Measurements from ENCODE around the gene ANGEL1. TPM values are rescaled to one million over a fixed set of nuclear protein-coding genes. Genes with fewer than 3 reads are reported as not detected.

Gene ANGEL1
- total and polyA plus RNA-seq, 3 donors from 2014 or later = 126 to 150 (median 132) TPM

- intact Hi-C loops (cut with DNase I; ENCODE audit: low total_unique reads) = no loop called here
- H3K4me3 ChIP-seq = no peak within 1 kb of the TSS
- DNase-seq = no peak
- WGBS, 2 donors = 83 to 92% methylated on average over 1 to 2 of the region's 2 CpGs
- H3K36me3 ChIP-seq (ENCODE audit: low read depth, missing control alignments) = no peaks in the 10 kb centered on the region
- no peaks in the 10 kb centered on the region for H3K9me3 ChIP-seq
- H3K27me3 ChIP-seq = no peaks in the 10 kb centered on the region
- no peak within 1 kb of the TSS for H3K27ac ChIP-seq
- TF ChIP-seq, protein P1, sequence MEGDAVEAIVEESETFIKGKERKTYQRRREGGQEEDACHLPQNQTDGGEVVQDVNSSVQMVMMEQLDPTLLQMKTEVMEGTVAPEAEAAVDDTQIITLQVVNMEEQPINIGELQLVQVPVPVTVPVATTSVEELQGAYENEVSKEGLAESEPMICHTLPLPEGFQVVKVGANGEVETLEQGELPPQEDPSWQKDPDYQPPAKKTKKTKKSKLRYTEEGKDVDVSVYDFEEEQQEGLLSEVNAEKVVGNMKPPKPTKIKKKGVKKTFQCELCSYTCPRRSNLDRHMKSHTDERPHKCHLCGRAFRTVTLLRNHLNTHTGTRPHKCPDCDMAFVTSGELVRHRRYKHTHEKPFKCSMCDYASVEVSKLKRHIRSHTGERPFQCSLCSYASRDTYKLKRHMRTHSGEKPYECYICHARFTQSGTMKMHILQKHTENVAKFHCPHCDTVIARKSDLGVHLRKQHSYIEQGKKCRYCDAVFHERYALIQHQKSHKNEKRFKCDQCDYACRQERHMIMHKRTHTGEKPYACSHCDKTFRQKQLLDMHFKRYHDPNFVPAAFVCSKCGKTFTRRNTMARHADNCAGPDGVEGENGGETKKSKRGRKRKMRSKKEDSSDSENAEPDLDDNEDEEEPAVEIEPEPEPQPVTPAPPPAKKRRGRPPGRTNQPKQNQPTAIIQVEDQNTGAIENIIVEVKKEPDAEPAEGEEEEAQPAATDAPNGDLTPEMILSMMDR (IDR thresholded peaks at IDR 0.05) = no peak
- no peak for TF ChIP-seq POLR2A (IDR thresholded peaks at IDR 0.05)
- peaks cover 16% of the 10 kb centered on the region for H3K4me1 ChIP-seq
These were observed 13.4 kb upstream of the ANGEL1 start, which contains the start of gene LRRC74A for GRCh38 chr14:76826122-76826521. TSS of gene LRRC74A (plus strand) at chr14:76826408. CDS start at chr14:76826698, 290 bp downstream.

DNA sequence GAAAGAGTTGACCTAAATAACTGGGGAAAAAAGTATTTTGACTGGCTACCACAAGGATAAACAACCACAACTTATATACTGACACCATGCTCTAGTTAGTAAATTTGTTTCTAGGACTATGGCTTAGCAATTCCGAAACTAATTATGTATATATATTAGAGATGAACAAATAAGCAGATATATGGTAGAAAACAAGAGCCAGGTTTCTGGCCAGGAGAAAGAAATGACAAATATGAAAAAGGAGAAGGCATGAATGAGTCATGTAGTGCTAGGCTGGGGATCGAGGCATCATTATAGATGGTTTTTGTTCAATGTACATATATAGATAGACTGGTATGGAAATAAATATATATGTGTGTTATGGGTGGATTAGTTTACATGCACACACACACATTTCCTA lies 8.0 kb upstream of the ANGEL1 start:
- no peak for DNase-seq
- Histone ChIP-seq H3K27me3 (no peaks in the 10 kb centered on the region), H3K9me3 (no peaks in the 10 kb centered on the region), H3K36me3 (ENCODE audit: low read depth, missing control alignments) (no peaks in the 10 kb centered on the region), H3K4me1 (no peaks in the 10 kb centered on the region), H3K4me3 (no peak overlapping the region), H3K27ac (no peak overlapping the region)
- WGBS, 2 donors = 85 to 87% methylated on average over 2 of the region's 2 CpGs
- intact Hi-C loops (cut with DNase I; ENCODE audit: low total_unique reads) = no loop called here
- TF ChIP-seq, protein P1 (IDR thresholded peaks at IDR 0.05) = no peak
- no peak for TF ChIP-seq POLR2A (IDR thresholded peaks at IDR 0.05)

GRCh38 chr14:76814726-76815645 lies 2.3 kb upstream of the ANGEL1 start:
- Histone ChIP-seq H3K27me3 (no peaks in the 10 kb centered on the region), H3K27ac (no peak overlapping the region), H3K36me3 (ENCODE audit: low read depth, missing control alignments) (no peaks in the 10 kb centered on the region), H3K4me1 (peaks cover 18% of the 10 kb centered on the region), H3K9me3 (no peaks in the 10 kb centered on the region), H3K4me3 (no peak overlapping the region)
- intact Hi-C loops (cut with DNase I; ENCODE audit: low total_unique reads) = no loop called here
- no peak for TF ChIP-seq POLR2A (IDR thresholded peaks at IDR 0.05)
- TF ChIP-seq, protein P1 (IDR thresholded peaks at IDR 0.05) = no peak
- no peak for DNase-seq
- WGBS, 2 donors = 55 to 59% methylated on average over 7 of the region's 7 CpGs

GRCh38 chr14:76812093-76812421 lies 625 bp downstream of the ANGEL1 start:
- DNase-seq = peak; percentile 33
- peak overlapping the region; percentile 77 to 85 for H3K4me3 ChIP-seq
- H3K36me3 ChIP-seq (ENCODE audit: low read depth, missing control alignments) = no peaks in the 10 kb centered on the region
- no peaks in the 10 kb centered on the region for H3K27me3 ChIP-seq
- TF ChIP-seq POLR2A (IDR thresholded peaks at IDR 0.05) = no peak
- TF ChIP-seq, protein P1 (IDR thresholded peaks at IDR 0.05) = no peak
- H3K4me1 ChIP-seq = peaks cover 18% of the 10 kb centered on the region
- intact Hi-C loops (cut with DNase I; ENCODE audit: low total_unique reads) = no loop called here
- H3K9me3 ChIP-seq = no peaks in the 10 kb centered on the region
- peak overlapping the region; percentile 61 to 83 for H3K27ac ChIP-seq
- WGBS, 2 donors = 0% methylated on average over 13 to 18 of the region's 20 CpGs

Data from testis (tissue), 3 donors.